Astrocyte (in vitro differentiated cells and primary cell): Measurements from ENCODE around the gene HUS1B. TPM values are rescaled to one million over a fixed set of nuclear protein-coding genes. Genes with fewer than 3 reads are reported as not detected.
A peak's percentile ranks its signal among the peaks of the same experiment; 100 is the strongest.

Source experiments
- DNase-seq: peaks from one replicate; pipeline ENCODE4 v3.0.0-alpha.2; 2010; ENCODE audit warnings: low read depth
- FAIRE-seq: peaks from 2 replicates; lab custom pipeline; 2011; peaks lifted over from hg19 to GRCh38; lab: Jason Lieb, UNC
- H2AFZ ChIP-seq: 2 replicates; pipeline ENCODE4 v1.6.0; 2012; ENCODE audit warnings: low read depth, low read length, inconsistent platforms
- H3K27ac ChIP-seq: 2 replicates; pipeline ENCODE4 v1.5.1; 2011; ENCODE audit warnings: low read depth, low read length, inconsistent platforms
- H3K27me3 ChIP-seq: 2 replicates; pipeline ENCODE4 v1.6.0; 2011; ENCODE audit warnings: low read length, inconsistent platforms; ENCODE audit not compliant: insufficient read depth
- H3K36me3 ChIP-seq: 2 replicates; pipeline ENCODE4 v1.5.1; 2011; ENCODE audit warnings: low read length, inconsistent platforms; ENCODE audit not compliant: insufficient read depth
- H3K4me1 ChIP-seq: 2 replicates; pipeline ENCODE4 v1.5.1; 2011; ENCODE audit warnings: low read length, inconsistent platforms; ENCODE audit not compliant: insufficient read depth
- H3K4me2 ChIP-seq: 2 replicates; pipeline ENCODE4 v1.6.0; 2012; ENCODE audit warnings: low read length, inconsistent platforms
- H3K4me3 ChIP-seq: 2 replicates; pipeline ENCODE4 v1.5.1; 2011; ENCODE audit warnings: low read depth, mild to moderate bottlenecking, low read length, inconsistent platforms; ENCODE audit not compliant: insufficient read depth
- H3K79me2 ChIP-seq: 2 replicates; pipeline ENCODE4 v1.6.0; 2012; ENCODE audit warnings: mild to moderate bottlenecking, low read length, inconsistent platforms; ENCODE audit not compliant: insufficient read depth
- H3K9ac ChIP-seq: 2 replicates; pipeline ENCODE4 v1.6.0; 2012; ENCODE audit warnings: mild to moderate bottlenecking, low read length, inconsistent platforms
- H3K9me3 ChIP-seq: 2 replicates; pipeline ENCODE4 v1.5.1; 2012; ENCODE audit warnings: low read depth, mild to moderate bottlenecking, low read length, inconsistent platforms; ENCODE audit not compliant: insufficient read depth
- H4K20me1 ChIP-seq: 2 replicates; pipeline ENCODE4 v1.6.0; 2012; ENCODE audit warnings: low read length, inconsistent platforms; ENCODE audit not compliant: insufficient read depth
- H3K27ac Mint-ChIP-seq: one replicate; pipeline ENCODE4 v1.8.0; 2021; ENCODE audit warnings: mild to moderate bottlenecking, mixed read lengths; ENCODE audit not compliant: unreplicated experiment
- H3K27me3 Mint-ChIP-seq: one replicate; pipeline ENCODE4 v1.8.0; 2021; ENCODE audit warnings: low read depth, mixed read lengths; ENCODE audit not compliant: unreplicated experiment
- H3K36me3 Mint-ChIP-seq: one replicate; pipeline ENCODE4 v1.8.0; 2021; ENCODE audit warnings: low read depth, mixed read lengths; ENCODE audit not compliant: unreplicated experiment
- H3K4me1 Mint-ChIP-seq: one replicate; pipeline ENCODE4 v1.8.0; 2021; ENCODE audit warnings: low read depth, mixed read lengths; ENCODE audit not compliant: unreplicated experiment
- H3K4me3 Mint-ChIP-seq: one replicate; pipeline ENCODE4 v1.8.0; 2021; ENCODE audit warnings: mild to moderate bottlenecking, moderate library complexity, mixed read lengths; ENCODE audit not compliant: unreplicated experiment
- H3K9me3 Mint-ChIP-seq: one replicate; pipeline ENCODE4 v1.8.0; 2021; ENCODE audit warnings: mild to moderate bottlenecking, mixed read lengths; ENCODE audit not compliant: unreplicated experiment
- EZH2 ChIP-seq: IDR thresholded peaks from 2 replicates; pipeline ENCODE4 v1.6.1; 2012; ENCODE audit warnings: mild to moderate bottlenecking, low read length, inconsistent platforms; ENCODE audit not compliant: insufficient read depth
- total RNA-seq: library from RNA; stranded (reverse); gene quantifications from 2 replicates; pipeline ENCODE4 v1.2.1, GENCODE V29; 2021
- TF ChIP-seq, protein P1 (sequence below): IDR thresholded peaks from 2 replicates; pipeline ENCODE4 v1.5.1; 2011; ENCODE audit warnings: low read depth, mild to moderate bottlenecking, inconsistent platforms, low read length, moderate library complexity; ENCODE audit not compliant: insufficient read depth

The HUS1B gene
- total RNA-seq, 1 donor from 2014 or later: 1.6 TPM

DNA sequence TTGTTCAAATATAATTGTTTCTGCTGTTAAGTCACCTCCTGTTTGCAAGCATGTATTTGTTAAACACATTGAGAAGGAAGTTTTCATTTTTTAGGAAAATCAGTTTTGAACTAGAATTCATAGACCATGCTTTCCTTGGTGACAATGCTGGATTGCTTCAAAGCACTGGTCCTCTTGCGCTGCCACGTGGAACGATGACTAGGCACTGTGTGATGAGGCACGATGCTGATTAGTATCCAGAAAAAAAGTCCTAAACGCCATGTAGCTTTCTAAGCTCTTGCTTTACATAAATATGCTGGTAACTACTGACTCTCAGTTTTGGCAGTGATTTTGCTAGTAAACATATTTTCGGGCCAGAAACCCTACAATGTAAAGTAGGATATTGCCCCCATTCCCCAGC lies 47.1 kb upstream of the HUS1B start:
- H3K27me3 Mint-ChIP-seq: no peaks in the 10 kb centered on the region

DNA sequence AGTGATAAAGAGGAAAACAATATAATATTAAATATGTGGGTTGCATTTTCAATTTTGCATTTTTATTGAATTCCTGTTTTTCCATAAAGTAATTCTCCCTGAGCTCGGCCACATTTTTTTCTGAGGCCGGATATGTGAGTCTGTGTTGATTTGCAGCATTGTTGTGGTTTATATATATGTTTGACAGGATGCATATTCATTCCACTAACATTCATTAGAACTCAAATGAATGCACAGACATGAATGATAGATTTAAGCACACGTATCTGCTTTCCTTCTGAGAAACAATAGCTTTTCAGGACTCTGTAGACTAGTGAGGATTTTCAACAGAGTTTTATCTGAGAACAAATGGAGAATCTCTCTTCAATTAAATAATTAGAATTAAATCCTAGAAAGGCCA lies 46.7 kb upstream of the HUS1B start:
- no peaks in the 10 kb centered on the region for H3K36me3 ChIP-seq
- H3K4me1 ChIP-seq: no peaks in the 10 kb centered on the region
- H3K27me3 ChIP-seq: no peaks in the 10 kb centered on the region
- peak overlapping the region; percentile 9 for H3K4me2 ChIP-seq
- H4K20me1 ChIP-seq: no peaks in the 10 kb centered on the region
- H3K9me3 Mint-ChIP-seq: no peaks in the 10 kb centered on the region
- no peak overlapping the region for H3K4me3 ChIP-seq
- no peaks in the 10 kb centered on the region for H3K27me3 Mint-ChIP-seq
- DNase-seq: no peak
- no peak for FAIRE-seq
- TF ChIP-seq EZH2: no peak
- TF ChIP-seq, protein P1, sequence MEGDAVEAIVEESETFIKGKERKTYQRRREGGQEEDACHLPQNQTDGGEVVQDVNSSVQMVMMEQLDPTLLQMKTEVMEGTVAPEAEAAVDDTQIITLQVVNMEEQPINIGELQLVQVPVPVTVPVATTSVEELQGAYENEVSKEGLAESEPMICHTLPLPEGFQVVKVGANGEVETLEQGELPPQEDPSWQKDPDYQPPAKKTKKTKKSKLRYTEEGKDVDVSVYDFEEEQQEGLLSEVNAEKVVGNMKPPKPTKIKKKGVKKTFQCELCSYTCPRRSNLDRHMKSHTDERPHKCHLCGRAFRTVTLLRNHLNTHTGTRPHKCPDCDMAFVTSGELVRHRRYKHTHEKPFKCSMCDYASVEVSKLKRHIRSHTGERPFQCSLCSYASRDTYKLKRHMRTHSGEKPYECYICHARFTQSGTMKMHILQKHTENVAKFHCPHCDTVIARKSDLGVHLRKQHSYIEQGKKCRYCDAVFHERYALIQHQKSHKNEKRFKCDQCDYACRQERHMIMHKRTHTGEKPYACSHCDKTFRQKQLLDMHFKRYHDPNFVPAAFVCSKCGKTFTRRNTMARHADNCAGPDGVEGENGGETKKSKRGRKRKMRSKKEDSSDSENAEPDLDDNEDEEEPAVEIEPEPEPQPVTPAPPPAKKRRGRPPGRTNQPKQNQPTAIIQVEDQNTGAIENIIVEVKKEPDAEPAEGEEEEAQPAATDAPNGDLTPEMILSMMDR: no peak
- no peak overlapping the region for H3K9ac ChIP-seq
- no peaks in the 10 kb centered on the region for H3K79me2 ChIP-seq
- H3K36me3 Mint-ChIP-seq: peaks cover 1% of the 10 kb centered on the region
- no peak overlapping the region for H3K4me3 Mint-ChIP-seq
- H3K4me1 Mint-ChIP-seq: peaks cover 15% of the 10 kb centered on the region
- H3K9me3 ChIP-seq: no peaks in the 10 kb centered on the region
- H3K27ac Mint-ChIP-seq: no peak overlapping the region
- no peak overlapping the region for H3K27ac ChIP-seq
- H2AFZ ChIP-seq: no peak overlapping the region

More for the DNA sequence above, 47.1 kb upstream of the HUS1B start:
- Histone ChIP-seq H3K4me3 (no peak overlapping the region), H3K27me3 (no peaks in the 10 kb centered on the region), H4K20me1 (no peaks in the 10 kb centered on the region), H3K4me2 (peak overlapping the region; percentile 9), H3K36me3 (no peaks in the 10 kb centered on the region), H3K9ac (no peak overlapping the region), H3K4me1 (no peaks in the 10 kb centered on the region), H3K27ac (no peak overlapping the region), H3K79me2 (no peaks in the 10 kb centered on the region), H3K9me3 (no peaks in the 10 kb centered on the region), H2AFZ (no peak overlapping the region)
- TF ChIP-seq, protein P1: no peak
- TF ChIP-seq EZH2: no peak
- no peak overlapping the region for H3K4me3 Mint-ChIP-seq
- H3K9me3 Mint-ChIP-seq: no peaks in the 10 kb centered on the region
- H3K4me1 Mint-ChIP-seq: peaks cover 15% of the 10 kb centered on the region
- no peak overlapping the region for H3K27ac Mint-ChIP-seq
- FAIRE-seq (no peak), DNase-seq (no peak)
- H3K36me3 Mint-ChIP-seq: peaks cover 1% of the 10 kb centered on the region

- no peaks in the 10 kb centered on the region for H3K27me3 ChIP-seq
- no peak for TF ChIP-seq EZH2
- H2AFZ ChIP-seq: no peak overlapping the region
- H3K79me2 ChIP-seq: no peaks in the 10 kb centered on the region
- no peak overlapping the region for H3K27ac ChIP-seq
- DNase-seq (no peak), FAIRE-seq (no peak)
- H3K4me3 ChIP-seq: no peak overlapping the region
- Mint-ChIP-seq H3K9me3 (no peaks in the 10 kb centered on the region), H3K4me3 (no peak overlapping the region), H3K4me1 (peaks cover 11% of the 10 kb centered on the region), H3K27ac (no peak overlapping the region), H3K27me3 (no peaks in the 10 kb centered on the region), H3K36me3 (peaks cover 4% of the 10 kb centered on the region)
- H3K9me3 ChIP-seq: no peaks in the 10 kb centered on the region
- H4K20me1 ChIP-seq: no peaks in the 10 kb centered on the region
- H3K9ac ChIP-seq: no peak overlapping the region
- no peaks in the 10 kb centered on the region for H3K4me1 ChIP-seq
- H3K4me2 ChIP-seq: no peak overlapping the region
- H3K36me3 ChIP-seq: no peaks in the 10 kb centered on the region
Observed at GRCh38 chr6:701700-702479, 45.0 kb upstream of the HUS1B start.
